Ishikawa (cell line): ENCODE results near the gene ELP5.

ENCODE experiments used
- CEBPB ChIP-seq: IDR thresholded peaks from 2 replicates; pipeline ENCODE4 v1.6.1; 2012
- CREB1 ChIP-seq: IDR thresholded peaks from 2 replicates; pipeline ENCODE4 v1.6.1; 2012; ENCODE audit warnings: low read depth
- EGR1 ChIP-seq: IDR thresholded peaks from 2 replicates; pipeline ENCODE4 v1.6.1; 2012
- EP300 ChIP-seq: IDR thresholded peaks from 2 replicates; pipeline ENCODE4 v1.6.1; 2012; ENCODE audit warnings: borderline replicate concordance
- FOXM1 ChIP-seq: IDR thresholded peaks from 2 replicates; pipeline ENCODE4 v1.6.1; 2012; ENCODE audit warnings: low read depth, borderline replicate concordance
- NFIC ChIP-seq: IDR thresholded peaks from 2 replicates; pipeline ENCODE4 v1.6.1; 2012
- RAD21 ChIP-seq: IDR thresholded peaks from 2 replicates; pipeline ENCODE4 v1.6.1; 2012; ENCODE audit warnings: low read depth
- TAF1 ChIP-seq: IDR thresholded peaks from 2 replicates; pipeline ENCODE4 v1.6.1; 2012; ENCODE audit warnings: low read depth, mild to moderate bottlenecking
- TCF12 ChIP-seq: IDR thresholded peaks from 2 replicates; pipeline ENCODE4 v1.6.1; 2012; ENCODE audit warnings: low read depth
- TEAD4 ChIP-seq: IDR thresholded peaks from 2 replicates; pipeline ENCODE4 v1.6.1; 2012
- YY1 ChIP-seq: IDR thresholded peaks from 2 replicates; pipeline ENCODE4 v1.6.1; 2012; ENCODE audit warnings: low read depth
- ZBTB7A ChIP-seq: IDR thresholded peaks from 2 replicates; pipeline ENCODE4 v1.6.1; 2012; ENCODE audit warnings: low read depth
- TF ChIP-seq, protein P1 (sequence below): IDR thresholded peaks from 2 replicates; pipeline ENCODE4 v1.6.1; 2012
- TF ChIP-seq, protein P2 (sequence below): IDR thresholded peaks from 2 replicates; pipeline ENCODE4 v1.6.1; 2012; ENCODE audit warnings: low read depth, mild to moderate bottlenecking
- TF ChIP-seq, protein P3 (sequence below): IDR thresholded peaks from 2 replicates; pipeline ENCODE4 v1.6.1; 2012

ELP5 gene

DNA sequence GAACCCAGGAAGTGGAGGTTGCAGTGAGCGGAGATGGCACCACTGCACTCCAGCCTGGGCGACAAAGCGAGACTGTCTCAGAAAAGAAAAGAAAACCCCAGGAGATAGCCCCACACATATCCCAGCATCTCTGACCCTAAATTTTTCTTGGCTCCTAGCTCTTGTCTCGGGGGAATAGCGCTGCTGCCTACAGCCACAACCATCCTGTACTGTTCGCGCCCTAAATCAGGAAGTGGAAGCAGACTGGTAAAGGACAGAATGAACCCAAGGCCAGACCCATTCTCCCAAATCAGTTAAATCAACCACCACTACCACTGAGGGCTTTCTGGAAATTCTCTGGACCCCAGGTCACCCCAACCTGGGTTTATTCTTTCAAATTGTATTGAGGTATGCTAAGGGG, 2.2 kb upstream of the ELP5 start:
- TF ChIP-seq, protein P1, sequence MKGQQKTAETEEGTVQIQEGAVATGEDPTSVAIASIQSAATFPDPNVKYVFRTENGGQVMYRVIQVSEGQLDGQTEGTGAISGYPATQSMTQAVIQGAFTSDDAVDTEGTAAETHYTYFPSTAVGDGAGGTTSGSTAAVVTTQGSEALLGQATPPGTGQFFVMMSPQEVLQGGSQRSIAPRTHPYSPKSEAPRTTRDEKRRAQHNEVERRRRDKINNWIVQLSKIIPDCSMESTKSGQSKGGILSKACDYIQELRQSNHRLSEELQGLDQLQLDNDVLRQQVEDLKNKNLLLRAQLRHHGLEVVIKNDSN: no peak
- TF ChIP-seq TEAD4 (no peak), FOXM1 (no peak), TCF12 (no peak), RAD21 (no peak), CREB1 (no peak), YY1 (no peak), EGR1 (no peak), NFIC (no peak), ZBTB7A (no peak), EP300 (no peak), TAF1 (no peak), CEBPB (no peak)
- TF ChIP-seq, protein P2, sequence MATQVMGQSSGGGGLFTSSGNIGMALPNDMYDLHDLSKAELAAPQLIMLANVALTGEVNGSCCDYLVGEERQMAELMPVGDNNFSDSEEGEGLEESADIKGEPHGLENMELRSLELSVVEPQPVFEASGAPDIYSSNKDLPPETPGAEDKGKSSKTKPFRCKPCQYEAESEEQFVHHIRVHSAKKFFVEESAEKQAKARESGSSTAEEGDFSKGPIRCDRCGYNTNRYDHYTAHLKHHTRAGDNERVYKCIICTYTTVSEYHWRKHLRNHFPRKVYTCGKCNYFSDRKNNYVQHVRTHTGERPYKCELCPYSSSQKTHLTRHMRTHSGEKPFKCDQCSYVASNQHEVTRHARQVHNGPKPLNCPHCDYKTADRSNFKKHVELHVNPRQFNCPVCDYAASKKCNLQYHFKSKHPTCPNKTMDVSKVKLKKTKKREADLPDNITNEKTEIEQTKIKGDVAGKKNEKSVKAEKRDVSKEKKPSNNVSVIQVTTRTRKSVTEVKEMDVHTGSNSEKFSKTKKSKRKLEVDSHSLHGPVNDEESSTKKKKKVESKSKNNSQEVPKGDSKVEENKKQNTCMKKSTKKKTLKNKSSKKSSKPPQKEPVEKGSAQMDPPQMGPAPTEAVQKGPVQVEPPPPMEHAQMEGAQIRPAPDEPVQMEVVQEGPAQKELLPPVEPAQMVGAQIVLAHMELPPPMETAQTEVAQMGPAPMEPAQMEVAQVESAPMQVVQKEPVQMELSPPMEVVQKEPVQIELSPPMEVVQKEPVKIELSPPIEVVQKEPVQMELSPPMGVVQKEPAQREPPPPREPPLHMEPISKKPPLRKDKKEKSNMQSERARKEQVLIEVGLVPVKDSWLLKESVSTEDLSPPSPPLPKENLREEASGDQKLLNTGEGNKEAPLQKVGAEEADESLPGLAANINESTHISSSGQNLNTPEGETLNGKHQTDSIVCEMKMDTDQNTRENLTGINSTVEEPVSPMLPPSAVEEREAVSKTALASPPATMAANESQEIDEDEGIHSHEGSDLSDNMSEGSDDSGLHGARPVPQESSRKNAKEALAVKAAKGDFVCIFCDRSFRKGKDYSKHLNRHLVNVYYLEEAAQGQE: no peak
- TF ChIP-seq, protein P3, sequence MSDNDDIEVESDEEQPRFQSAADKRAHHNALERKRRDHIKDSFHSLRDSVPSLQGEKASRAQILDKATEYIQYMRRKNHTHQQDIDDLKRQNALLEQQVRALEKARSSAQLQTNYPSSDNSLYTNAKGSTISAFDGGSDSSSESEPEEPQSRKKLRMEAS: no peak

DNA sequence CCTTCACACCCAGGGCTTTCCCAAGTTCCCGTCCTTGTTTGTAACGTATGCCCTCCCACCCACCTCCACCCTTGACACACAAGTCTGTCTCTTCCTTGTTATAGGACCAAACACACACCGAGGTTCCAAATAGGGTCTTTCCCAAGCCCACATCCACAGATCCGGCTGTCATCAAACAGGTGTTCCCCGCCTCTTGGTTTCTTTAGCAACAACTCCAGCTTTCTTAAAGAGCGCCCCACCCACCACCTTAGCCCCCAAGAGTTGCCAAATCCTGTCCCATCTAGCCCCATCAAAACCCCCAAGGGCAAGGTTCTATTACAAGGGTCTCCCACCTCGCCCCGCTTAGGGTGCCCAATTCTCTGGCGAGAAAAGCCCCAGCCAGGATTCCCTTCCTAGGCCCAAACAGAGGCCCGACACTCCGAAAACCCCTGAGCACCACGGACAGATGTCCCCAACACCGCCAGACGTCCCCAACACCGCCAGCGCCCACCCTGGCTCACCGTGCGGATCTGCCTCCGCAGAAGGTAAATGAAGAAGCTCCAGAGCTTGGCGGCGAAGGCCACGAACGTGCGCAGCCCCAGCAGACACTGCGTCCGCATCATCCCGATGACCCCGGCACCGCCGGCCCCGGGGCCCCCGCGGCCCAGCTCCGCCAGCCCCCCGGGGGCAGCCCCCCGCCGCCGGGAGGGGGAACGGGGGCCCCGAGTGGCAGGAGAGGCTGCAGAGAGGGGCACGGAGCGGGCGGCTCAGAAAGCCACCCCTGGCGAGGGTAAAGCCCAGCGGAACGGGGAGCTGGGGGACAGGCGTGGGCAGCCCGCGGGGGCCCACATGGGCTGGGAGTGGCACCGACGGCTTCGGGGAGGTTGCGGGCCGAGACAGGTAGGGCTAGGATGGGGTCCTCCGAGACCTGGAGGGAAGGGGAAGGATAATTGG, 1.1 kb upstream of the ELP5 start:
- TF ChIP-seq YY1 (no peak), ZBTB7A (0 out of 2 replicates have a peak, but pooled peaks have one; percentile 21), RAD21 (no peak), EGR1 (no peak), EP300 (no peak), TAF1 (no peak)
- TF ChIP-seq, protein P1: no peak

DNA sequence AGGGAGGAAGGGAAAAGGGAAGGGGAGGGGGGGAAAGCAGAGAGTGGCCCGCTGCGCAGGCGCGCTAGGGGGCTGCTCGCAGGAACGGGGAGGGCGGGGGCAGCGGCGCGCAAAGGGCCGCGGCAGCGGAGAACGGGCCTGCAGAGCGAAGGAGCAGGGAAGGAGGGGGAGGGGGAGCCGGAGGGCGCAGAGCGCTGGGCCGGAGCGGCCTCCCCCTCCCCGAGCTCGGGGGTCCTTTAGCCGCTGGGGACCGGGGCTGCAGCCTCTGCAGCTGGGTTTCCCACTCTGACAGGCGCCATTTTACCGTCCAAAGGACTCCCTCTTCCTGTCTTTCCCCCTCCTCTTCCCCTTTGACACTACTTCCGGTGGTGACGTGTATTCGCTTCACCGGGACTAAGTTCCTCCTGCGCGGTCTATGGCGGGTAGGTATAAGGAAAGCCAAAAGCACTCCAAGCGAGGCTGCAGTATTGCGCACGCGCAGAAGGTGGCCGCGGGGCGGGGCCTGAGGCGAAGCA, 297 bp upstream of the ELP5 start, which contains the start of gene CTDNEP1:
Gene CTDNEP1, minus strand, starts transcription at position 74 of the 515 bp plus-strand sequence. CDS start 438 bp downstream, outside the sequence.
- TF ChIP-seq, protein P3: no peak
- TF ChIP-seq EP300 (no peak), FOXM1 (no peak), EGR1 (no peak), ZBTB7A (no peak), RAD21 (no peak), CREB1 (peak; percentile 50; the same call in 1 of the 2 replicates), CEBPB (no peak), NFIC (no peak), TAF1 (peak; percentile 80), YY1 (peak; percentile 94), TCF12 (no peak), TEAD4 (no peak)
- TF ChIP-seq, protein P2: no peak
- TF ChIP-seq, protein P1: no peak

DNA sequence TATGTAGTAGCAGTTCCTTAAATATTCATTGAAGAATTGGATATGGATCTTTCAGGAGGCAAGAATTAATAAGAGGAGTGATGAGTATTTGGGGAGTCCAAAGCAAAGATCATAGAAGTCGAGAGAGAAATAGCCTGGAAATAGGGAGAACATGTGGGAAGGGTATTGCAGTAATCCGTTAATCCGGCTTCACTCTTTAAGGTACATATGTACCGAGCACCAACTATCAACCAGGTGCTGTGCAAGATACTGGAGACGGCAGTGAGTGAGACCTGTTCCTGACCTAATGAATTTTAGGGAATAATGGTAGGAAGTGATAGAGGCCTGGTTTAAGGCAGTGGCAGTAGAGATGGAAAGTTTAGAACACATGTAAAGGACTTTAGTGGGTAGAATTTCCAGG, 1.1 kb downstream of the ELP5 start:
- no peak for TF ChIP-seq CREB1

DNA sequence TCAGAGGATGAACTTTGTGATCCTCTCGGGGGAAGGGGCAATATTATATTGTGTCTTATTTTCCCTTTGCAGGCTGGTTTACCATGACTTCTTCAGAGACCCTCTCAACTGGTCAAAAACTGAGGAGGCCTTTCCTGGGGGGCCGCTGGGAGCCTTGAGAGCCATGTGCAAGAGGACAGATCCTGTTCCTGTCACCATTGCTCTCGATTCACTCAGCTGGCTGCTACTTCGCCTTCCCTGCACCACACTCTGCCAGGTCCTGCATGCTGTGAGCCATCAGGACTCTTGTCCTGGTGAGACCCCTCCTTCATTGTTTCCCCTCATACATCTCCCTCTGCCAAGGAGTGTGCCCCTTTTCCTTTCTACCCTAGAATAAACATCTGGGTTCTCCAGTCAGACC, 2.5 kb downstream of the ELP5 start:
- no peak for TF ChIP-seq TEAD4
- TF ChIP-seq NFIC: no peak
- TF ChIP-seq, protein P2: no peak
